HK-2 (cell line): ENCODE measurements around the gene CETN3.

ENCODE experiments used
- DNase-seq: peaks from one replicate; pipeline ENCODE4 v3.0.0-alpha.2; 2018; ENCODE audit not compliant: unreplicated experiment

CETN3 gene

GRCh38 chr5:90409318-90410177 is at the start of gene CETN3:
TSS of gene CETN3 (minus strand) at chr5:90409756. CDS start at chr5:90409661, 95 bp downstream.
- DNase-seq, result peak; percentile 89

GRCh38 chr5:90446961-90447360 is 37.4 kb upstream of the CETN3 start:
- no peak for DNase-seq

DNA sequence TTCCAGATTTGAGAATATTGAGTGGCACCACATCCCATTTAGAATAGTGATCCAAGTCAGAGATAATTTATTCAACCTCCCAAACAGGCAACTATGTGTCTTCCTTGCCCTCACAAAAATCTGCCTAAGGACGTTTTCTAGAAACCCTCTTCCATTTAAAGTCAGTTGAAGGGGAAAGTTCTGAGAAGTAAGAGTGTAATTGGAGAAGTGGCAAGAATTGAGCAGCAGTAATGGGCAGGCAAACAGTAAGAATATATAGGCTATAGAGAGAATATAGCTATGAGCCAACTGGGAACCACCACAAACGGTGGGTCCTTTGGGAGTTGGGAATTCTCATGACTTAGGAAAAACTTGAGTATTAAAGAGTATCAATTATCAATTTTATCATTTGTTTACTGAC is 31.1 kb upstream of the CETN3 start:
- DNase-seq, result no peak

- no peak for DNase-seq
Observed at GRCh38 chr5:90438100-90438499, 28.5 kb upstream of the CETN3 start.

- no peak for DNase-seq
Observed at GRCh38 chr5:90437663-90438062, 28.1 kb upstream of the CETN3 start.

DNA sequence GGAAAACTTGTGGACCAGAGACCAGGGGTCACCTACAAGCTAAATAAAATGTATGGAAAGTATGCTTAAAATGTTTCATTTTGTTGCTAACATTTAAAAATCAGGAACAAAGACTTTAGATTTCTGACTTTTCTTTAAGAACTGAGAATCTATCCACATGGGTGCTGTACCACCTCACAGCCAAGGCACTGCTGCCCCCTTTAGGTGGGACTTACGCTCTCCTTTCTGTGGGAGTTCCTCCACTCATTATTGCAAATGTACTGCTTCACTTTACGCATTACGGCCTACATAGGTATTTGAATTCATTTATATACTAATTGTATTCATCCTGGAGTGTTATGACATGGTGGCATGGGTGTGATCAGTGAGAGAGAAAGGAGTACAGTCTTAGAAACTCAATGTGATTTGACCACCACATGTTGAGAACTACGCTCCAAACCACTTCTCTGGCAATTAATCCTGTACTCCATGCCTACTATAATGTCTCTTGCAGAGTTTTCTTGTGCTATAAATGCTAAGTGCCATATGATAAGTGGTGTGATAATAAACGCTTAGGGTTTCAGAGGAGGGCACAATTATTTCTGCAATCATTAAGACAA is 24.7 kb upstream of the CETN3 start:
- DNase-seq, result peak; percentile 26

- DNase-seq, result no peak
Observed at GRCh38 chr5:90424245-90424644, 14.7 kb upstream of the CETN3 start.

- no peak for DNase-seq
Observed at GRCh38 chr5:90421136-90421535, 11.6 kb upstream of the CETN3 start.

- no peak for DNase-seq
Observed at GRCh38 chr5:90418214-90418613, 8.7 kb upstream of the CETN3 start.

DNA sequence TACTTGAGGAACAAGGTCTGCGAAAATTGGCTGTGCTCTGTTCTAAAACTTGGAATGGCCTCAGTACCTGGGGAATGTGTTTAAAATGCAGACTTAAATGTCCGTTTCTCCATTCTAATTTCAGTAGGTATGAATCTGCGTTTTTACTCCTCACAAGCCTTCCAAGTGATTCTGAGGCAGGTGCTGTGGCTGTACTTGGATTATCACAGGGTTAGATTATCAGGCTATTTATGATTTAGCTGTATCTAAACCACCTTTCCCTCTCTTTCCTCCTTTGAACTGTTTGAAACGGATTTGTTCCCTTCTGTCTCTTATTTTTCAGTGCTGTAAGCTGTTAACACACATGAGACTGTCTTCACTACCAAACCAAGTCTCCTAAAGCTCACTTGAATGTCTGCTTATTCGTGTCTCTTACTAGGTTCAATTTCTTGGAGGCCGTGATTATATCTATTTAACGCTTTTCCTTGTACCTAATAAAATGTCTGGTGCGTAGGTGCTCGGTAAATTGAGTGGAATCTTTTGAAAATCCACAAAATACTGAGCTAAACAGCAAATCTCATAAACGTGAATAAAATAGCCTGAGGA is 714 bp upstream of the CETN3 start:
- no peak for DNase-seq

GRCh38 chr5:90408571-90409317 is 812 bp downstream of the CETN3 start:
- DNase-seq, result peak; percentile 13

DNA sequence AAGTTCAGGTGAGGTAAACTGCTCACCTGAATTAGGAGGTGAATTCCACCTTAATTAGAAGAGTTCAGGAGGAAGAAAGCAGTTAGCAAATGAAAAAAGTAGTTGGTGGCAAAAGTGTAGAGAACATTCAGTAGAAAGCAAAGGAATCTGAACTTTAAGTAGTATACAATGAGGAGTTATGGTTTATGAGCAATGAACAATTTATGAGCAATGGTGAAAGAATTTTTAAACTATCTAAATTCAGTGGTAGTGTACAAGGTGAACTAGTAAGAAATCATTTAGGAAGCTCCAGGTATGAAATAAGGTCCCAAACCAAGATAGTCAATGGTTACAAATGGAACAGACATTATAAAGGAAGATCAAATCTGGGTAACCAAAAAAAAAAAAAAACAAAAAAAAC is 3.1 kb downstream of the CETN3 start:
- DNase-seq, result no peak

DNA sequence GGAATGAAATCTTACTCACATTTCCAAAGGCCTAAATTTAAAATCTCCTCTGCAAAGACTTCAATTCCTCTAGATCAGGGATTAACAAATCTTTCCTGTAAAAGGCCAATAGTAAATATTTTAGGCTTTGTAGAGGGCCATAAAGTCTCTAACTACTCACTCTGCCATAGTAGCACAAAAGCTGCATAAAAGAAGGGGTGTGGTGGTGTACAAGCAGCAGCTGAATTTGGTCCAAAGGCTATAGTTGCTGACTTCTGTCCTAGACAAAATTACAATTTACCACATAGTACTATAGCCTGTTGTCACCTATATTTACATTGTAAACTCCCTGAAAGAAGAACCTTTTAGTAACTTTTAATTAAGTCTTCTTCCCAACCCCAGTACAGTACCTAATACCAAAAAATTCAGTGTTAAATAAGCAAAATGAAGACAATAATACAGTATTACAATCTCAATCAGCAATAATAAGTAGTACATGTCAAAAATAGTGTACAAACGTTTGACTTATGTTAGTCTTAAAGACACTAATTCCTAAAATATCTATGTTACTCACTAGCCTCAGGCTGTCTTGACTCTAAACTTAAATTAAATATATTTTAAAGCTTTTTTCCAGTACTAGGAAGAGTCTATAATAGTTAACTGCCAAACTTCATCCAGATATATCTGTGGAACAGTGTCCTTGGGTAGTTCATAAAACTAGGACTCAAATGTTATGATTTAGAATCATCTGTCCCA is 6.9 kb downstream of the CETN3 start:
- DNase-seq, result no peak

- no peak for DNase-seq
Observed at GRCh38 chr5:90399251-90399650, 10.3 kb downstream of the CETN3 start.

- DNase-seq, result no peak
Observed at GRCh38 chr5:90398726-90399125, 10.8 kb downstream of the CETN3 start.

DNA sequence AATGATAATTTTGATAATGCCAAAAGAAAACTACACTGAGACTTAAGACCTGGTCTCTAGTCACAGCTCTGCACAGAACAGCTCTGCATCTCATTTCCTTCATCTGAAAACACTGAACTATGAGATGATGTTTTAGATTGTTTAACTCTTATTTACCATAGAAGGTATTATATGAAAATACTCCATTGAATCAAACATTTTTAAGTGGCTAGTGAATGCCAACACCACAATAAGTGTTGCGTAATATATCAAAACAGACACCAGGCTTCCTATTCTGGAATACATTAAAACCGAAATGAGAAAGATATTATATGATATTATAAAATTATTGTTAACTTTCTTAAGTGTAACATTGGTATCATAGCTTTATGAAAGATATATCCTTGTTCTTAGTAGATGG is 14.6 kb downstream of the CETN3 start:
- DNase-seq, result no peak

DNA sequence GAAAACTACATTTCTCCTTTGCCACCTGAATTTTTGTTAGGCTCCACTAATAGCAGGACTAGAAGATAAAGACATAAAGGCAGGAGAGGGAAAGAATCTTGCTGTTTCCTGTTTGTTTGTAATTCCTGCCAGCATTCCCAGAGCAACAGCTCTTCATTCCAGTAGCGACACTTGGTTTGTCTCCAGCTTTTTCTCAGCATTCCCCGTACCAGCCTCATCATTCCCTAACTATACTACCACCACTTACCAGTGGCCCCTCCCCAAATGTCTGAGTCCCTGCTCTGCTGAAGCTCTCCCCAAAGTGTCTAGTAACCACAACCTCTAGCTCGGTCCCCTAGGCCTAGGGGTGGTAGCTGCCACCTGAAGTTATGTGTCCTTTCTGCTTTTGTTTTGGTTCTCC is 18.6 kb downstream of the CETN3 start:
- DNase-seq, result no peak

GRCh38 chr5:90390326-90390725 is 19.2 kb downstream of the CETN3 start:
- no peak for DNase-seq

- no peak for DNase-seq
Observed at GRCh38 chr5:90387508-90387907, 22.0 kb downstream of the CETN3 start.

GRCh38 chr5:90386099-90386710 is 23.4 kb downstream of the CETN3 start:
- DNase-seq, result no peak

DNA sequence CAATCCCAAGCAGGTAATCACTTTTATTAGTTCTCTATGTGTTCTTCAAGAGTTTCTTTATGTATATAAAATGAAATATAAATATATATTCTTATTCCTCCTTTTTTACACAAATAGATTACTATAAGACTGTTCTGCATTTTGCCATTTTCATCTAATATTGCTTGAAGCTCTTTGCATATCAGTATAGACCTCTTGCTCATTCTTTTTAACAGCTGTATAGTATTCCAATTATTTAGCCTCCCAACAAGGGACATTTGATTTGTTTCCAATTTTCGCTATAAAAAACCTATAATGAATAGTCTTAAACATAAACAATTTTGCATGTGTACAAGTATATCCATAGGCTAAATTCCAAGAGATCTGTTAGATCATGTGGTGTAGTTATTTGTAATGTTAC is 25.2 kb downstream of the CETN3 start:
- DNase-seq, result no peak
